Kidney epithelial cell (primary cell): ENCODE data around the gene RLBP1. TPM values are rescaled to one million over a fixed set of nuclear protein-coding genes. Genes with fewer than 3 reads are reported as not detected.

Source experiments
- DNase-seq: peaks from one replicate; pipeline ENCODE4 v3.0.0-alpha.2; 2010; ENCODE audit warnings: low read depth
- H3K27me3 ChIP-seq: 2 replicates; pipeline ENCODE4 v1.6.0; 2011; ENCODE audit warnings: low read length; ENCODE audit not compliant: control insufficient read depth, insufficient read depth
- H3K36me3 ChIP-seq: 2 replicates; pipeline ENCODE4 v1.5.1; 2011; ENCODE audit warnings: low read length; ENCODE audit not compliant: control insufficient read depth, insufficient read depth
- H3K4me3 ChIP-seq: 2 replicates; pipeline ENCODE4 v1.5.1; 2011; ENCODE audit warnings: low read depth, mild to moderate bottlenecking, control low read depth, low read length
- total RNA-seq: library from RNA; depleted of rRNA; stranded (reverse); fragments of >200 nt; gene quantifications from 2 replicates; pipeline ENCODE4 v1.2.3, GENCODE V29; 2015
- TF ChIP-seq, protein P1 (sequence below): IDR thresholded peaks from 2 replicates; pipeline ENCODE4 v1.5.1; 2011; ENCODE audit warnings: mild to moderate bottlenecking, moderate library complexity, low read length, control low read depth, inconsistent platforms; ENCODE audit not compliant: insufficient read depth, poor library complexity, severe bottlenecking

The RLBP1 gene
- total RNA-seq, 1 donor from 2014 or later = not detected

DNA sequence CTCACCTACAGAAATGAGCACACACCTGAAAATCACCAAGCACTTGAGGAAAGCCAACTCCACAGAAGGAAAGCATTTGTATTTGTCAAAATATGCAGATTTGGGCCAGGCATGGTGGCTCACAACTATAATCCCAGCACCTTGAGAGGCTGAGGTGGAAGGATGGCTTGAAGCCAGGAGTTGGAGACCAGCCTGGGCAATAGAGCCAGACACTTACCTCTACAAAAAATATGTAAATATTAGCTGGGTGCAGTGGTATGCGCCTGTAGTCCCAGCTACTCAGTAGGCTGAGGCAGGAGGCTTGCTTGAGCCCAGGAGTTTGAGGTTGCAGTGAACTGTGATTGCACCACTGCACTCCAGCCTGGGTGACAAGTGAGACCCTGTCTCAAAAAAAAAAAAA is 12.3 kb downstream of the RLBP1 start:
- TF ChIP-seq, protein P1, sequence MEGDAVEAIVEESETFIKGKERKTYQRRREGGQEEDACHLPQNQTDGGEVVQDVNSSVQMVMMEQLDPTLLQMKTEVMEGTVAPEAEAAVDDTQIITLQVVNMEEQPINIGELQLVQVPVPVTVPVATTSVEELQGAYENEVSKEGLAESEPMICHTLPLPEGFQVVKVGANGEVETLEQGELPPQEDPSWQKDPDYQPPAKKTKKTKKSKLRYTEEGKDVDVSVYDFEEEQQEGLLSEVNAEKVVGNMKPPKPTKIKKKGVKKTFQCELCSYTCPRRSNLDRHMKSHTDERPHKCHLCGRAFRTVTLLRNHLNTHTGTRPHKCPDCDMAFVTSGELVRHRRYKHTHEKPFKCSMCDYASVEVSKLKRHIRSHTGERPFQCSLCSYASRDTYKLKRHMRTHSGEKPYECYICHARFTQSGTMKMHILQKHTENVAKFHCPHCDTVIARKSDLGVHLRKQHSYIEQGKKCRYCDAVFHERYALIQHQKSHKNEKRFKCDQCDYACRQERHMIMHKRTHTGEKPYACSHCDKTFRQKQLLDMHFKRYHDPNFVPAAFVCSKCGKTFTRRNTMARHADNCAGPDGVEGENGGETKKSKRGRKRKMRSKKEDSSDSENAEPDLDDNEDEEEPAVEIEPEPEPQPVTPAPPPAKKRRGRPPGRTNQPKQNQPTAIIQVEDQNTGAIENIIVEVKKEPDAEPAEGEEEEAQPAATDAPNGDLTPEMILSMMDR = no peak
- DNase-seq = no peak
- peaks cover 2% of the 10 kb centered on the region for H3K27me3 ChIP-seq
- no peaks in the 10 kb centered on the region for H3K36me3 ChIP-seq
- no peak overlapping the region for H3K4me3 ChIP-seq

DNA sequence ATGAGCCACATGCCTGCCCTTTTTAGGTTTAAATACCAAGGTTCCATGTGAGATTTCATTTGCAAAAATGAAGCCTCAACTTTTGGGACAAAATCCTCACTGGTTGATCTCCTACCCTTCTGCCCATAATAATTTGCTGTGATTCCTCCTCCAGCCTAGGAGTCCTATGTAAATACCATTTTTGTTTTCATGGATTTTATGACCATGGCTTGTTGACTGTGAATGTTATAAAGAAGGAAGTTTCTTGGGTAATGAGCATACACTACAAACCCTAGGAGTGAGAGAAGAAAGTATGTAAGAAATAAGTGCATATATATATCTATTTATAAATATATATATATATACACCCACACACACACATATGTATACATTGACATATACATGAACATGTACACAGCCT is 13.1 kb downstream of the RLBP1 start:
- H3K27me3 ChIP-seq = peaks cover 2% of the 10 kb centered on the region
- DNase-seq = no peak
- H3K4me3 ChIP-seq = no peak overlapping the region
- TF ChIP-seq, protein P1 = no peak
- no peaks in the 10 kb centered on the region for H3K36me3 ChIP-seq

DNA sequence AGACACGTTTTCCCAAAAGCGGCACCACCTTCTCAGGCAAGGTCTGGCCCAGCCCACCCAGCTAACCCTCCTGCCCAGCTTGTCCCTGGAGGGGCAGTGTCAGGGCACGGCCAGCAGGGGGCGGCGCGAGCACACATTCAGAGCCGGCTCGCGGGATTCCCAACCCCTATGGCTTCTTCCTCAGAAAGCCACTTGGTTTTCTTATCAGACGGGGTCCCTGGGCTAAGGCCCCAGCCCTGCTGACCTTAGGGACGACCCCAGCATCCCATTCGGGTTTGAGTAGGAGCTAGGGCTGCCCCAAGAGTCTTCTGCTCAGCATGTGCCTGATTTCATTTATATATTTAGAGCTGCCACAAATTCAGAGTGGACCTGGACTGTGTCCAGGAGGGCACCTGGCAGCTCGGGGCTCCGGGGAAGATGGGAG is 14.5 kb downstream of the RLBP1 start:
- Histone ChIP-seq H3K4me3 (no peak overlapping the region), H3K27me3 (peaks cover 2% of the 10 kb centered on the region), H3K36me3 (no peaks in the 10 kb centered on the region)
- peak; percentile 10 for DNase-seq
- TF ChIP-seq, protein P1 = peak; percentile 100

DNA sequence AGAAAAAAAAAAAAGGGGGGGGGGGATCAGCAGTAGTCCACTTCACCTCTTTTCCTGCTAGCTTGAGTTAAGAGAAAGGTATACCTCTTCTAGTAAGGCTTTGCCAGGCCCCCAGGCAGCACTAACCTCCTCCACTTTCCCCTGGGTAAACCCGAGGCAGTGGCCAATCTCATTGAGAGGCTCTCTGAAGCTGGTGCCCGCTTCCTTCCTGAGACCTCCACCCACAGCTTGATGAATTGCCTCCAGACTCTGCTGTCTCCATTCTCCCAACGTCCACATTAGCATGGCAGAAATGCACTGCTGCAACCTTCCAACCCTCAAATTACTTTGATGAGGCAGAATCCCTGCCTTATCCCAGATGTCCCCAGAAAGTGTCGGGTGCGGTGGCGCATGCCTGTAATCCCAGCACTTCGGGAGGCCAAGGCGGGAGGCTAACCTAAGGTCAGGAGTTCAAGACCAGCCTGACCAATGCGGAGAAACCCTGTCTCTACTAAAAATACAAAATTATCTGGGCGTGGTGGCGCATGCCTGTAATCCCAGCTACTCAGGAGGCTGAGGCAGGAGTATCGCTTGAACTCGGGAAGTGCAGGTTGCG is 15.3 kb downstream of the RLBP1 start:
- no peak for DNase-seq
- H3K27me3 ChIP-seq = peaks cover 2% of the 10 kb centered on the region
- TF ChIP-seq, protein P1 = no peak
- no peaks in the 10 kb centered on the region for H3K36me3 ChIP-seq
- H3K4me3 ChIP-seq = no peak overlapping the region

DNA sequence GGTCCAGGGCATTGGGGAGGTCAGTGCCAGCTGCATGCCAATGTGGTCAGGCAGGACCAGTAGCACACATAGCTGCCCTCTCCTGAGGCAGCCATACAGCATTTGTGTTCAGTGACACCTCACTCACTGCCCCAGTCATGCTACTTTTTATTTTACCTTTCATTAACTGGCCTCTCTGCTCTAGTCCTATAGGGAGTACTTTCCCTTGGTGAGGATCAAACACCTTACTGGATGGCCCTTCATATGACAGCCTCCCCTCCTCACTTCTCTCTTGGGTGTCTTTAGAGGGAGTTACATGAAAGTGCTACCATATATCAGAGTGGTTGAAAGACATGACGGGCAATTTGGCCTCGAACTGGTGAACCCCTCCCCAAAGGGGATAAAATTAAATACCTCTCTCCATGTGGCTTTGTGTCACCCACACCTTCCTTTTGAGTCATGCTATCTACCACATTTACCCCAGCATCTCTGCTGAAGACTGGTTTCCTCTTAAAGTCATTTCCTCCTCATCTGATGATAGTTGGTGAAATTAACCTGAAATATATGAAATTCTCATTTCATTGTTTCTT is 17.6 kb downstream of the RLBP1 start:
- no peak for DNase-seq
- Histone ChIP-seq H3K27me3 (no peaks in the 10 kb centered on the region), H3K36me3 (no peaks in the 10 kb centered on the region), H3K4me3 (no peak overlapping the region)
- TF ChIP-seq, protein P1 = no peak
